IPS-15b (cell line): ENCODE data around the gene GNB4.

Source experiments
- H3K27me3 ChIP-seq: one replicate; pipeline ENCODE4 v1.6.1; 2013; ENCODE audit warnings: low read length; ENCODE audit not compliant: control insufficient read depth, insufficient read depth
- H3K36me3 ChIP-seq: one replicate; pipeline ENCODE4 v1.6.1; 2013; ENCODE audit warnings: low read length; ENCODE audit not compliant: control insufficient read depth, insufficient read depth
- H3K4me1 ChIP-seq: one replicate; pipeline ENCODE4 v1.6.1; 2013; ENCODE audit warnings: mild to moderate bottlenecking, low read length; ENCODE audit not compliant: control insufficient read depth, insufficient read depth
- H3K4me3 ChIP-seq: one replicate; pipeline ENCODE4 v1.5.1; 2013; ENCODE audit warnings: low read depth, low read length
- H3K9ac ChIP-seq: one replicate; pipeline ENCODE4 v1.6.1; 2013; ENCODE audit warnings: low read depth, mild to moderate bottlenecking, low read length
- H3K9me3 ChIP-seq: one replicate; pipeline ENCODE4 v1.6.1; 2013; ENCODE audit warnings: mild to moderate bottlenecking, low read length; ENCODE audit not compliant: control insufficient read depth, insufficient read depth

Gene GNB4

GRCh38 chr3:179402963-179403362 lies 48.3 kb downstream of the GNB4 start:
- no peaks in the 10 kb centered on the region for H3K9me3 ChIP-seq
- H3K9ac ChIP-seq, result no peak overlapping the region
- H3K27me3 ChIP-seq, result no peaks in the 10 kb centered on the region
- H3K36me3 ChIP-seq, result no peaks in the 10 kb centered on the region
- H3K4me1 ChIP-seq, result peaks cover 13% of the 10 kb centered on the region
- H3K4me3 ChIP-seq, result no peak overlapping the region

- H3K9me3 ChIP-seq, result no peaks in the 10 kb centered on the region
- H3K27me3 ChIP-seq, result no peaks in the 10 kb centered on the region
- no peak overlapping the region for H3K9ac ChIP-seq
- H3K4me1 ChIP-seq, result peaks cover 13% of the 10 kb centered on the region
- no peak overlapping the region for H3K4me3 ChIP-seq
- no peaks in the 10 kb centered on the region for H3K36me3 ChIP-seq
These were observed 49.7 kb downstream of the GNB4 start for GRCh38 chr3:179401561-179401960.

- Histone ChIP-seq H3K9ac (no peak overlapping the region), H3K4me1 (peaks cover 13% of the 10 kb centered on the region), H3K9me3 (no peaks in the 10 kb centered on the region), H3K27me3 (no peaks in the 10 kb centered on the region), H3K36me3 (no peaks in the 10 kb centered on the region), H3K4me3 (no peak overlapping the region)
These were observed 52.6 kb downstream of the GNB4 start for GRCh38 chr3:179398574-179399231.

- Histone ChIP-seq H3K36me3 (peaks cover 3% of the 10 kb centered on the region), H3K4me1 (no peaks in the 10 kb centered on the region), H3K4me3 (no peak overlapping the region), H3K27me3 (no peaks in the 10 kb centered on the region), H3K9me3 (no peaks in the 10 kb centered on the region), H3K9ac (no peak overlapping the region)
These were observed 59.4 kb downstream of the GNB4 start for GRCh38 chr3:179391906-179392305.

GRCh38 chr3:179376474-179376873 lies 74.8 kb downstream of the GNB4 start:
- no peaks in the 10 kb centered on the region for H3K27me3 ChIP-seq
- no peaks in the 10 kb centered on the region for H3K9me3 ChIP-seq
- H3K9ac ChIP-seq, result no peak overlapping the region
- no peak overlapping the region for H3K4me3 ChIP-seq
- no peaks in the 10 kb centered on the region for H3K36me3 ChIP-seq
- no peaks in the 10 kb centered on the region for H3K4me1 ChIP-seq

GRCh38 chr3:179375091-179375999 lies 75.9 kb downstream of the GNB4 start:
- no peak overlapping the region for H3K9ac ChIP-seq
- H3K4me3 ChIP-seq, result no peak overlapping the region
- H3K36me3 ChIP-seq, result no peaks in the 10 kb centered on the region
- H3K4me1 ChIP-seq, result no peaks in the 10 kb centered on the region
- H3K27me3 ChIP-seq, result no peaks in the 10 kb centered on the region
- H3K9me3 ChIP-seq, result no peaks in the 10 kb centered on the region

GRCh38 chr3:179373938-179374337 lies 77.3 kb downstream of the GNB4 start:
- Histone ChIP-seq H3K9ac (no peak overlapping the region), H3K36me3 (no peaks in the 10 kb centered on the region), H3K4me3 (no peak overlapping the region), H3K27me3 (no peaks in the 10 kb centered on the region), H3K9me3 (no peaks in the 10 kb centered on the region), H3K4me1 (no peaks in the 10 kb centered on the region)

GRCh38 chr3:179369621-179370020 lies 81.6 kb downstream of the GNB4 start:
- H3K9ac ChIP-seq, result no peak overlapping the region
- H3K36me3 ChIP-seq, result no peaks in the 10 kb centered on the region
- no peak overlapping the region for H3K4me3 ChIP-seq
- H3K4me1 ChIP-seq, result no peaks in the 10 kb centered on the region
- H3K9me3 ChIP-seq, result no peaks in the 10 kb centered on the region
- H3K27me3 ChIP-seq, result no peaks in the 10 kb centered on the region

- H3K27me3 ChIP-seq, result no peaks in the 10 kb centered on the region
- H3K9ac ChIP-seq, result no peak overlapping the region
- H3K4me3 ChIP-seq, result no peak overlapping the region
- H3K36me3 ChIP-seq, result peaks cover 7% of the 10 kb centered on the region
- H3K9me3 ChIP-seq, result no peaks in the 10 kb centered on the region
- no peaks in the 10 kb centered on the region for H3K4me1 ChIP-seq
These were observed 87.9 kb downstream of the GNB4 start for GRCh38 chr3:179363332-179363731.

- H3K9ac ChIP-seq, result no peak overlapping the region
- no peaks in the 10 kb centered on the region for H3K27me3 ChIP-seq
- H3K4me3 ChIP-seq, result no peak overlapping the region
- H3K9me3 ChIP-seq, result no peaks in the 10 kb centered on the region
- H3K4me1 ChIP-seq, result no peaks in the 10 kb centered on the region
- peaks cover 16% of the 10 kb centered on the region for H3K36me3 ChIP-seq
These were observed 95.3 kb downstream of the GNB4 start for GRCh38 chr3:179355996-179356395.

- peaks cover 3% of the 10 kb centered on the region for H3K4me1 ChIP-seq
- no peaks in the 10 kb centered on the region for H3K27me3 ChIP-seq
- no peaks in the 10 kb centered on the region for H3K9me3 ChIP-seq
- H3K4me3 ChIP-seq, result peak overlapping the region; percentile 74
- peak overlapping the region; percentile 65 for H3K9ac ChIP-seq
- peaks cover 11% of the 10 kb centered on the region for H3K36me3 ChIP-seq
These were observed 102.8 kb downstream of the GNB4 start for GRCh38 chr3:179348325-179349013.
